ENCODE results near the gene SLC39A10. TPM values are rescaled to one million over a fixed set of nuclear protein-coding genes. Genes with fewer than 3 reads are reported as not detected.

The SLC39A10 gene
- total and polyA plus RNA-seq, 2 experiments from 2014 or later = 48.0 to 82.6 TPM

GRCh38 chr2:195658541-195658890, 1.5 kb downstream of the SLC39A10 start:
- peak; percentile 80 for DNase-seq
- Histone ChIP-seq H3K9me3 (ENCODE audit: low read depth) (no peaks in the 10 kb centered on the region), H3K4me3 (peak overlapping the region; percentile 91), H3K27me3 (replicated peaks; ENCODE audit: insufficient read depth) (no peaks in the 10 kb centered on the region), H4K20me1 (ENCODE audit: insufficient read depth) (no peaks in the 10 kb centered on the region), H2AFZ (no peak overlapping the region), H3K9ac (peak overlapping the region; percentile 99), H3F3A (ENCODE audit: insufficient read depth) (peaks cover 65% of the 10 kb centered on the region), H3K4me2 (ENCODE audit: unreplicated experiment) (peak overlapping the region; percentile 93), H3K4me1 (ENCODE audit: insufficient read depth) (peaks cover 31% of the 10 kb centered on the region), H3K9me2 (ENCODE audit: insufficient read depth) (no peaks in the 10 kb centered on the region), H3K36me3 (ENCODE audit: low read depth) (0 out of 2 replicates have a peak, but pooled peaks cover 7% of the 10 kb centered on the region), H3K79me2 (ENCODE audit: insufficient read depth) (peaks cover 61% of the 10 kb centered on the region), H3K27ac (peak overlapping the region; percentile 93)
- in situ Hi-C loops (cut with MboI) = loop anchor here (25.0 kb wide), 2 partner anchors 346 to 404 kb away; partner anchors contain the start of gene DNAH7
- TF ChIP-seq EZH2phosphoT487 (IDR thresholded peaks at IDR 0.05; ENCODE audit: insufficient read depth, low read depth) (no peak), EZH2 (IDR thresholded peaks at IDR 0.05; ENCODE audit: insufficient read depth, poor library complexity, severe bottlenecking) (no peak)
- 0 to 3% methylated on average over 1 of the region's 1 CpG for WGBS, 2 experiments (ENCODE audit: low coverage in 1 of 2, low lambda C conversion rate in 2 of 2, missing lambda C conversion rate in 2 of 2)

- Histone ChIP-seq H3K27ac (peak overlapping the region; percentile 93), H3K9me3 (ENCODE audit: low read depth) (no peaks in the 10 kb centered on the region), H3K9ac (peak overlapping the region; percentile 99), H3K4me3 (peak overlapping the region; percentile 91), H3K36me3 (ENCODE audit: low read depth) (0 out of 2 replicates have a peak, but pooled peaks cover 7% of the 10 kb centered on the region), H2AFZ (no peak overlapping the region), H3K4me1 (ENCODE audit: insufficient read depth) (peaks cover 31% of the 10 kb centered on the region), H3K9me2 (ENCODE audit: insufficient read depth) (no peaks in the 10 kb centered on the region), H3K4me2 (ENCODE audit: unreplicated experiment) (peak overlapping the region; percentile 93), H3K27me3 (replicated peaks; ENCODE audit: insufficient read depth) (no peaks in the 10 kb centered on the region), H3F3A (ENCODE audit: insufficient read depth) (peaks cover 64% of the 10 kb centered on the region), H3K79me2 (ENCODE audit: insufficient read depth) (peaks cover 61% of the 10 kb centered on the region), H4K20me1 (ENCODE audit: insufficient read depth) (no peaks in the 10 kb centered on the region)
- no peak for TF ChIP-seq EZH2 (IDR thresholded peaks at IDR 0.05; ENCODE audit: insufficient read depth, poor library complexity, severe bottlenecking)
- DNase-seq = peak; percentile 25
- WGBS, 2 experiments (ENCODE audit: low coverage in 1 of 2, low lambda C conversion rate in 2 of 2, missing lambda C conversion rate in 2 of 2) = 60 to 63% methylated on average over 5 of the region's 5 CpGs
- in situ Hi-C loops (cut with MboI) = loop anchor here (25.0 kb wide), 2 partner anchors 347 to 403 kb away; partner anchors contain the start of gene DNAH7
These were observed 2.1 kb downstream of the SLC39A10 start for GRCh38 chr2:195659114-195659513.

GRCh38 chr2:195659982-195660890, 3.2 kb downstream of the SLC39A10 start:
- 34 to 39% methylated on average over 6 of the region's 6 CpGs for WGBS, 2 experiments (ENCODE audit: low coverage in 1 of 2, low lambda C conversion rate in 2 of 2, missing lambda C conversion rate in 2 of 2)
- H3K27ac ChIP-seq = peak overlapping the region; percentile 93
- in situ Hi-C loops (cut with MboI) = loop anchor here (25.0 kb wide), 2 partner anchors 348 to 402 kb away; partner anchors contain the start of gene DNAH7

GRCh38 chr2:195662138-195662537, 5.1 kb downstream of the SLC39A10 start:
- no peak overlapping the region for H3K9ac ChIP-seq
- WGBS, 2 experiments (ENCODE audit: low coverage in 1 of 2, low lambda C conversion rate in 2 of 2, missing lambda C conversion rate in 2 of 2) = 40 to 50% methylated on average over 3 of the region's 3 CpGs
- H3K27me3 ChIP-seq (replicated peaks; ENCODE audit: insufficient read depth) = no peaks in the 10 kb centered on the region
- 0 out of 2 replicates have a peak, but pooled peaks cover 7% of the 10 kb centered on the region for H3K36me3 ChIP-seq (ENCODE audit: low read depth)
- H3F3A ChIP-seq (ENCODE audit: insufficient read depth) = peaks cover 74% of the 10 kb centered on the region
- H3K4me3 ChIP-seq = no peak overlapping the region
- H4K20me1 ChIP-seq (ENCODE audit: insufficient read depth) = no peaks in the 10 kb centered on the region
- no peaks in the 10 kb centered on the region for H3K9me3 ChIP-seq (ENCODE audit: low read depth)
- no peak for TF ChIP-seq EZH2 (IDR thresholded peaks at IDR 0.05; ENCODE audit: insufficient read depth, poor library complexity, severe bottlenecking)
- no peak for DNase-seq
- no peaks in the 10 kb centered on the region for H3K9me2 ChIP-seq (ENCODE audit: insufficient read depth)
- H3K4me2 ChIP-seq (ENCODE audit: unreplicated experiment) = no peak overlapping the region
- H2AFZ ChIP-seq = no peak overlapping the region
- peaks cover 84% of the 10 kb centered on the region for H3K79me2 ChIP-seq (ENCODE audit: insufficient read depth)
- H3K4me1 ChIP-seq (ENCODE audit: insufficient read depth) = peaks cover 24% of the 10 kb centered on the region
- in situ Hi-C loops (cut with MboI) = loop anchor here (25.0 kb wide), 2 partner anchors 350 to 400 kb away; partner anchors contain the start of gene DNAH7
- H3K27ac ChIP-seq = no peak overlapping the region

More at GRCh38 chr2:195659982-195660890, 3.2 kb downstream of the SLC39A10 start:
- no peak overlapping the region for H2AFZ ChIP-seq
- H4K20me1 ChIP-seq (ENCODE audit: insufficient read depth) = no peaks in the 10 kb centered on the region
- no peaks in the 10 kb centered on the region for H3K9me2 ChIP-seq (ENCODE audit: insufficient read depth)
- peaks cover 31% of the 10 kb centered on the region for H3K4me1 ChIP-seq (ENCODE audit: insufficient read depth)
- peaks cover 67% of the 10 kb centered on the region for H3K79me2 ChIP-seq (ENCODE audit: insufficient read depth)
- peak overlapping the region; percentile 93 for H3K4me2 ChIP-seq (ENCODE audit: unreplicated experiment)
- H3K36me3 ChIP-seq (ENCODE audit: low read depth) = 0 out of 2 replicates have a peak, but pooled peaks cover 7% of the 10 kb centered on the region
- peak overlapping the region; percentile 91 for H3K4me3 ChIP-seq
- peak; percentile 80 for DNase-seq
- peak overlapping the region; percentile 99 for H3K9ac ChIP-seq
- H3K27me3 ChIP-seq (replicated peaks; ENCODE audit: insufficient read depth) = no peaks in the 10 kb centered on the region
- H3F3A ChIP-seq (ENCODE audit: insufficient read depth) = peaks cover 65% of the 10 kb centered on the region
- no peak for TF ChIP-seq EZH2 (IDR thresholded peaks at IDR 0.05; ENCODE audit: insufficient read depth, poor library complexity, severe bottlenecking)
- TF ChIP-seq EZH2phosphoT487 (IDR thresholded peaks at IDR 0.05; ENCODE audit: insufficient read depth, low read depth) = no peak
- H3K9me3 ChIP-seq (ENCODE audit: low read depth) = no peaks in the 10 kb centered on the region

All from GM23248 (cell line).